NCI-H2171 treated with DMSO at 0.1 percent for 48 hours (cell line): Measurements from ENCODE around the gene TAS2R20.
"Not testable (repeated sequence)": the region's sequence is repeated elsewhere in the genome, so short reads cannot be mapped to it uniquely, and the experiment has no call there.

ENCODE experiments used
- DNase-seq: peaks from one replicate; lab custom pipeline; 2025; lab: John Stamatoyannopoulos, UW

Gene TAS2R20, protein sequence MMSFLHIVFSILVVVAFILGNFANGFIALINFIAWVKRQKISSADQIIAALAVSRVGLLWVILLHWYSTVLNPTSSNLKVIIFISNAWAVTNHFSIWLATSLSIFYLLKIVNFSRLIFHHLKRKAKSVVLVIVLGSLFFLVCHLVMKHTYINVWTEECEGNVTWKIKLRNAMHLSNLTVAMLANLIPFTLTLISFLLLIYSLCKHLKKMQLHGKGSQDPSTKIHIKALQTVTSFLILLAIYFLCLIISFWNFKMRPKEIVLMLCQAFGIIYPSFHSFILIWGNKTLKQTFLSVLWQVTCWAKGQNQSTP

DNA sequence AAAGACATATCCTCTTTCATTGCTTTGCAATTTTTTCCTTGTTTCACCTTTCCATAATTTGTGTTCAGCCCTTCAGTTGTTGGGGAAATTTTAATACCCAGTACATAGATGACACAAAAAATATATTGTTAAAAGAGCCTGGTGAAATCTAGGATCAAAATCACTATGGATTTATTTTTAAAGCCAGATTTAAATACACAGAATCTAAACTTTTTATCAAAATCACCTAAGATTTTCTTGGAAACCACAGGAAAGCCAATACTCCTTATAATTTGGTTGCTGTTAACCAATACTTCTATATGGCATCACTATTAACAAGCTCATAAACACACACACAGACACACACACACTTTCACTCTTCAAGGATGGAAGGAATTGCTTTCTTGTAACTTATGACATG is at the start of gene TAS2R20:
Gene TAS2R20, minus strand, starts transcription at position 101 of the 400 bp plus-strand sequence. CDS start 429 bp downstream, outside the sequence.
- no peak for DNase-seq

DNA sequence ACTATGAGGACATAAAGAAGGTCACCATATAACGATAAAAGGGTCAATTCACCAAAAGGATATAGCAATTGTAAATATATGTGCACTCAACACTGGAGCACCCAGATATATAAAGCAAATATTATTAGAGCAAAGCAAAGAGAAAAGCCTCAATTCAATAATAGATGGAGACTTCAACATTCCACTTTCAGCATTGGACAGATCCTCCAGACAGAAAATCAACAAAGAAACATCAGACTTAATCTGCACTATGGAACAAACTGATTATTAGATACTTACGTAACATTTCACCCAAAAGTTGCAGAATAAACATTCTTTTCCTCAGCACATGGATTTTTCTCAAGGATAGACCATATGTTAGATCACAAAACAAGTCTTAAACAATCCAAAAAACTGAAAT is 43.3 kb upstream of the TAS2R20 start:
- not testable (repeated sequence) for DNase-seq

DNA sequence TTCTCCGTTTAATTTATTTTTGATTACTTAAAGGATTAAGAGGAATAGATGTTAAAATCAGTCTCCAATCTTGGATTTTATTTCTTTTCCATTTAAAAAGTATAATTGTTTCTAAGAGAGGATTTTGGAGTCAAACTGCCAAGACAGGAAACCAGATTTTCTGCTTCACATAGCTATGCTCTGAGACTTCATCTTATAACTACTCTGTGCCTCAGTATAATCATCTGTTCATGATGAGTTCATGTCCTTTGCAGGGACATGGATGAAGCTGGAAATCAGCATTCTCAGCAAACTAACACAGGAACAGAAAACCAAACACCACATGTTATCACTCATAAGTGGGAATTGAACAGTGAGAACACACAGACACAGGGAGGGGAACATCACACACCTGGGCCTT is 42.1 kb upstream of the TAS2R20 start:
- DNase-seq: no peak

DNA sequence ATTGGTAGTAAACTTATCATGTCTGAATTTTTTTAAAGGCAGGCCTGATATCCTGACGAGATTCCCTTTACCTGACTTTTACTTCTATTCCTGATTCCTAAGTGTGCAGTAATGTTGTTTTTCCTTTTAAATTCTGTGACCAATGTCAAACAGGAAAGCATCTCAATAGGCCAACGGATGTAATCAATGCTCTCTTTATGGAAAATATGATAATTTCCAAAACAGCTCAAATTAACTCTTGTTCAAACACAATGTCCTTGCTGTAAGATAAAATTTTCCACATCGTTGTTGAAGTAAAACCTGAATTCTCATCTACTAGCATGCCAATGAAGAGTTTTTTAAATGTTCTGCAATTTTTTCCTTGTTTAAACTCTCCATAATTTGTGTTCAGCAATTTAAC is 41.1 kb upstream of the TAS2R20 start:
- DNase-seq: no peak

DNA sequence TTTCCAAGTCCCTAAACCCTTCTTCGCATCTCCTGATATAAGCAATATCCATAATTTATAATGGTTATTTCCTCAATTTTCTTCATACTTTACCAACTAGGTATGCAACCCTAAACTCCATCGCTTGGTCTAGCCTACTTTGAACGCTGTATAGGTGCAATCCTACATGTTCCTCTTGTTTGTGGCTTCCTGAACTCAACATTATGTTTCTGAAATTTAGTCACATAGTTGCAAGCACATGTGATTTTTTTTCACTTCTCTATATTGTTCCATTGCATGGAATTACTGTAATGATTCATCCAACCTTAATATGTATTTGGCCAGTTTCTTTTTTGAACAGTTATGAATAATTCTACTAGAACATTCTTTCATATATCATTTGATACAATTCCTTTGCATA is 35.9 kb upstream of the TAS2R20 start:
- not testable (repeated sequence) for DNase-seq

DNA sequence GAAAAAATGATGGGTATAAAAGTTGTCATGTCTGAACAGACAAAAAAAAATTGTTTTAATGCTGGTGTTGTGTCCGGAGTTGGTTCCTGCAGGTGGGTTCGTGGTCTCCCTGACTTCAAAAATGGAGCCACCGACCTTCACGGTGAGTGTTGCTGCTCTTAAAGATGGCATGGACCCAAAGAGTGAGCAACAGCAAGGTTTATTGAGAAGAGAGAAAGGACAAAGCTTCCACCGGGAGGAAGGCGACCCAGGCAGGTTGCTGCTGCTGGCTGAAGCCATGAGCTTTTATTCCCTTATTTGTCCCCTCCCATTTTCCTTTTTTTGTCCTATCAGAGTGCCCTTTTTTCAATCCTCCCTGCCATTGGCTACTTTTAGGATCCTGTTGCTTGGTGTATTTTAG is 33.2 kb upstream of the TAS2R20 start, which contains the start of gene TAS2R31:
Gene TAS2R31, minus strand, starts transcription at position 101 of the 400 bp plus-strand sequence. Its CDS starts 72 bp downstream, at position 29.
- DNase-seq: no peak

DNA sequence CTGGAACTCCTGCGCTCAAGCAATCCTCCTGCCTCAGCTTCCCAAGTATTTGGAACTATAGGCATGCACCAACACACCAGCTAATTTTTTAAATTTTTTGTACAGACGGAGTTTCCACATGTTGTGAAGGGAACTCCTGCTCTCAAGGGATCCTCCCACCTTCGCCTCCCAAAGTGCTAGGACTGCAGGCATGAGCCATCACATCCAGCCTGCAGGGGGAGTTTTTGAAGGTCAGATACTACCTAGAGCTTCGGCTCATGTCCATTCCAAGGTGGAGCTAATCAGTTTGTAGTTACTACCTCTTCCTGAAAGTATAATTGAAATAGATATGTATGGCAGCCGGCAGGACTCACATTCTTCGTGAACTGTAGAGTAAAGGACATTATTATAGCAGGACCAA is 28.0 kb upstream of the TAS2R20 start:
- DNase-seq: no peak

DNA sequence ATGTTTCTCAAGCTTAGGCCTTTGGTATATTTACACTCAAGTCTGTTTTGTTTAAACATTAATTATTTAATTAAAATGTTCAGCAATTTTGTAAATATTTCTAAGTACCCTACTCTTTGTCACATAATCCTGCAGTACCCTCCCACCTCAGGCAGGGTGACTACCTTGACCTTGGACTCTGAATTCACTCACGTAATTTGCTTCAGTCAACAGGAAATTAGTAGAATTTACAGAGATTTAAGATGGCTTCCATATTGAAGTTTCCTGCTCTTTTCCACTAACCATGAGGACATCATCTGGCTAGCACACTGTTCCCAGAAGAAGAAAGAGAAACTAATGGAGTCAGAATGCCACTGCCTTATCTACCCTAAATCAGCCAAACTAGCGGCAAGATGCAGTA is 25.3 kb upstream of the TAS2R20 start:
- DNase-seq: no peak

DNA sequence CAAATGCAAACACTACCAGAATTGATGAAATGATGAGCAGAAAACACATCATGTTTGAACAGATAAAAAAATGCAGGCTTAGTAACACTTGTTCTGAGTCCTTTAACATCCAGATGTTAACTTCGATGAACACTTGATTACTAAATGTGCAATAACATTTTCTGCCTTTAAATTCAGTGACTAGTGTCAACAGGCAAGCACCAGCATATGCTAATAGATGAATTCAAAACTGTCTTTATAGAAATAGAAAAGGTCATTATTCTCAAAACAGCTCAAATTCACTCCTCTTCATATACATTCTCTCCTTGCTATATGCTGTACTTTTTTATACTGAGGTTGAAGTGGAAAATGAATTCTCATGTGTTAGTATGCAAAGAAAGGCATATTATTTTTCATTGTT is 24.4 kb upstream of the TAS2R20 start, which contains the start of gene TAS2R19:
Gene TAS2R19, minus strand, starts transcription at position 101 of the 400 bp plus-strand sequence. Its CDS starts 49 bp downstream, at position 52.
- no peak for DNase-seq

DNA sequence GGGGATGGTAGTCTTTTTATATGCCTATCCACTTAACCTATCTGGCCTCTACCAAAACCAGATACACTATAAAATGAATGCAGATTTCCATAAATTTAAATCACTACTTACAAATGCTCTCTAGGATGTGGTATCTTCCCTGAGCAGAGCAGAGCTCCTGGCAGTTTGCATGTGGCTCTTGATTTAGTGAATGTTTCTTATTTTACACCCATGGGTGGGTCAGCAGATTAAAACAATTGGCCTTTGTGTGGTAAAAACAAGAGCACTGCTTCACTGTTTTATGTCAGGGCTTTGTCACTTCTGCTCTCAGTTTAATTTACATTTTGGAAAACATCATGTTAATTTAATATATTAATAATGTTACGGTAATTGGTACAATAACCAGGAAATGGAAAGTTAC is 18.8 kb upstream of the TAS2R20 start:
- no peak for DNase-seq

DNA sequence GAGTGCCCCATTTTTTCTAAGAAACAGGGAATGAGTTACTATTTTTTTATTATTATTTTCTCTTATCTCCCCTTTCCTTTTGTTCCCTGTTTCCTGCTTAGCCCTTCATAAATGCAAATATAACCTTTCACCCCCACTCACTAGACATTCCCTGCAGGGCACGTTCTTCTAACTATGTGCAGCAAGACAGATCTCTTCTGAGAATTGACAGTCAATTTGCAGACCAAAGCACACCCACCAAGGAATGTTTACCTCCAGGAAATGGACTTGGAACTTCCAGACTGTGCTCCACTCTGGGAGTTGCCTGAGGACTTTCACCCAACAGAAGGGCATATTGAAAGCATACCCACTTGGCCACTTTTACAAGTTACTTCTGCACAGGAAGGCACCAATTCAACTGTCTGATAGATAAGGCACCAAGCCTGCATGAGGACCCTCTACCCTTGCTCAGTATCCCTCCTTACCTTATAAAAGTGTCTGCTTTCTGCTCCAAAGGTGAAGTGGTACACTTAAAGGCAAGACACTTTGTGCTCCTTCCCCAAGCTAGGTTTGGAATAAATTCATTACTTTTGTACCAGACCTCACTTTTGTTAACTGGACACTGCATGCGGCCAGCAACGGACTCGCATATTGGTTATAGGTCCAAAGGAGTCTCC is 17.8 kb upstream of the TAS2R20 start:
- no peak for DNase-seq

DNA sequence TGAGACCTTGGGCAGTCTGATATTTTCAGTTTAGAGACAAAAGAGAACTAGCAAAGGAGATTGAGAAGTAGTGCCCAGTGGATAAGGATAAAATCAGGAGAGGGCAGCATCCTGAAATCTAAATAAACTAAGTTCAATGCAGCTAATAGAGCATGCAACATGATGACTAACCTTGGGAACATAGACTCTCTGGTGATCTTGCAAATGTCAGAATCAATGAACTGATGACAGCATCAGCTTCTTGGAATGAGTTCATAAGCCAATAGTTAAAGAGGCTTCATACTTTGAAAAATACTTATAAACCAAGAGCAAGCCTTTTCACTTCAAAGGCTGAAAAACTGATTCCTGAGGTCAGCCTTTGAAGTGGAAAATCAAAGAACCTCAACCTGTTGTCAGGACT is 16.1 kb upstream of the TAS2R20 start:
- no peak for DNase-seq

DNA sequence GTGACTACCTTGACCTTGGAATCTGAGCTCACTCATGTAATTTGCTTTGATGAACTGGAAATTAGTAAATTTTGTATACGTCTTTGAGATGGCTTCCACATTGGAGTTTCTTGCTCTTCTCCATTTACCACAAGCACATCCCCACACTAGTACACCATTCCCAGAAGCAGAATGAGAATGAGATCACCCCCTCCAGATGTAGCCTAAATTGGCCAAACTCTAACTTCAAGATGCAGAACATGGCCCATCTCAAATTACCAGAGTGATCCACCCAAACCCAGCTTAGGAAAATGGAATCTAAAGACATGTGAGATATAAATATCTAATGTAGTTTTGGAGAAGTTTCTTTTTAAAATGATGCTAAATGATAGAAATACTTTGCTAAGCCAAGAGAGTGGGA is 9.5 kb upstream of the TAS2R20 start:
- DNase-seq: no peak

DNA sequence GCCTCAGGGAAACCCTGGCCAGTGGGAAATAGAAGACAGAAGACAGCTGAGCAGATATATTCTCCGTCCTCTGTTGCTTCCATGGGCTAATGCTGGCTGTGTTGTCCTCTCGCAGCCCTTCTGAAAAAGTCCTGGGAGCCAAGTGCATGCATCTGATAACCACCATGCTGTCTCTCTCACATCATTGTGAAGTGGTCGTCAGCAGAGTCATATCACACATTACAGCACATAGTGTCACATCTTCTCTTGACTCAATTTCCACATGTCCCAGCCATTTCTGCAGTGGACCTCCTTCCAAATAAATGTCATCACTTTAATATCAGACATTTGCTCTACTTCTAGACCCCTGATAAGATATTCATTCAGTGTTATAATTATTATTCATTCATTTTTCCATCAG is 3.8 kb downstream of the TAS2R20 start:
- DNase-seq: no peak

DNA sequence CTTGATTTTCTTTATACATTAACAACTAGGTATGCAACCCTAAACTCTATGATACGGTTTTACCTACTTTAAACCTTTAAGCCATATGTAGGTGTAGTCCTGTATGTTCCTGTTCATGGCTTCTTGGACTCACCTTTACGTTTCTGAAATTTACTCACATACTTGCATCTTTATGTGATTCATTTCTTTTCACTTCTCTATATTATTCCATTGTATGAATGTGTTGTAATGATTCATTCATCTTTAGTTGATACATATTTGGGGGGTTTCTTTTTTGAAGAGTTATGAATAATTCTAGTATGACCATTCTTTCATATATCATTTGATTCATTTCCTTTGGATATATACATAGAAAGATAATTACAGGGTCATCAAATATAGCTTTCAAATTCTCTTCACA is 9.0 kb downstream of the TAS2R20 start:
- no peak for DNase-seq

DNA sequence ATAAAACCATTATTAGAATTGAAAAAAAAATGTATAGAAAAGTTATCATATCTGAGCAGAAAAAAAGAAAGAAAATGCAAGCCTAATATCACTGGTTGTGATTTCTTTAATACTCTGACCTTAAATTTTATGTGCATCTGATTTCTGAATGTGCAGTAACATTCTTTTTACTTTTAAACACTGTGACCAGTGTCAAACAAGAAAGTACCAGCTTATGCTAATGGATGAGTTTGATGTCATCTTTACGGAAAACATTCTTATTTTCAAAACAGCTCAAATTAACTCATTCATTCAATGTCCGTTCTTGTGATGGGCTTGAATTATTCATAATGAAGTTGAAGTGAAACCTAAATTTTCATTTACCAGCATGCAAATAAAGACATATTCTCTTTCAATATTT is 11.3 kb downstream of the TAS2R20 start, which contains the start of gene TAS2R50:
Gene TAS2R50, minus strand, starts transcription at position 101 of the 400 bp plus-strand sequence. Its CDS starts 52 bp downstream, at position 49.
- no peak for DNase-seq

DNA sequence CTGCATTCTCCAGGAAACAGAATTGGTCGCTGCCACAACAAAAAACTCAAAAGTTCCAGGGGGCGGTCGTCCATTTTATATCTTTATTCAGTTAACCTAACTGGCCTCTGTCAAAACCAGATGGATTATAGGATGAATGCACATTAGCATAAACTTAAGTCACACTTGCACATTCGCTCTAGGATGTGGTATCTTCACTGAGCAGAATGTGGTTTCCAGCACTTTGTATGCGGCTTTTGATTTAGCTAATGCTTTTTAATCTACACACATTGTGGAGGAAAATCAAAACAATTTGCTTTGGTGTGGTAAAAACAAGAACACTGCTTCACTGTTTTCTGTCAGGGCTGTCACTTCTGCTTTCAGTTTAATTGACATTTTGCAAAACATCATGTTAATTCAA is 15.9 kb downstream of the TAS2R20 start:
- DNase-seq: no peak

DNA sequence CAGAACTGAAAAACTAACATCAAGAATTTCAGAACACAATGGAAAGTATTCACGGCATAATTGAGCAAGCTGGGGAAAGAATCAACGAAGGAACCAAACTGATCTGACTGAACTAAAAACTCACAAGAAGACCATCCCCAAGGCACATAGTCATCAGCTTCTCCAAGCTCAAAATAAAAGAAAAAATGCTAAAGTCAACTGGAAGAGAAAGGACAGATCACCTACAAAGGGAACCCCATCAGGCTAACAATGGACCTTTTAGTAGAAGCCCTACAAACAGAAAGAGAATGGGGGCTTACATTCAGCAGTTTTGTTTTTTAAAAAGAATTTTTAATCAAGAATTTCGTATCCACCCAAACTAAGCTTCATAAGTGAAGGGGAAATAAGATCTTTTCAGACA is 23.1 kb downstream of the TAS2R20 start:
- DNase-seq: no peak

DNA sequence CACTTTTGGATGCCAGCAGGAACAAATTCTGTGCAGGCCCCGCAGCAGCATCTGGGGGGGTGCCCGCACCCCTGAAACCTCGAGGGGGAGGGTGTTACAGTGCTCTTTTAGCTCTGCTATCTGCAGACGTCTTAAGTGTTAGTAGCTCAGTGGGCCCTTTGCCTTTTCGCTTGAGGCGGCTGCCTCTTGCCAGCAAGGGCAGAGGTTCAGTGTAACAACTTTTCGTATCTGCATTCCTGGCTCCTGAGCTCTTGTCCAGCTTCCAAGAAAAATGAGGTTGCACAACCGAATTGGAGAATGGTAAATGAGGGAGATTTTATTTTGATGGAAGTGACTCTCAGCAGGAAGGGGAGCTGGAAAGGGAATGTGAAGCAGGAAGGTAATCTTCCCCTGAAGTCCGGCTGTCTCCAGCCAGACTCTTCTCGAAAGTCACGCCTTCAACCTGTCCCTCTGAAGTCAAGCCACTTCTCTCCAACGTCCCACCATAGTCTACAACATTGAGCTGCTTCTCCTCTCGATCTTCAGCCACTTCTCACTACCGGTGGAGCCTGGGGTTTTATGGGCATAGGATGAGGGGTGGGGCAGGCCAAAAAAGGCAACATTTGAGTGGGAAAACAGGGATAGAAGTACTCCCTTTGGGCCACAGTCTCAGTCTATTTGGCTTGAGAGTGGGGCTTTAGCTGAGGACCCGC is 29.2 kb downstream of the TAS2R20 start:
- no peak for DNase-seq

DNA sequence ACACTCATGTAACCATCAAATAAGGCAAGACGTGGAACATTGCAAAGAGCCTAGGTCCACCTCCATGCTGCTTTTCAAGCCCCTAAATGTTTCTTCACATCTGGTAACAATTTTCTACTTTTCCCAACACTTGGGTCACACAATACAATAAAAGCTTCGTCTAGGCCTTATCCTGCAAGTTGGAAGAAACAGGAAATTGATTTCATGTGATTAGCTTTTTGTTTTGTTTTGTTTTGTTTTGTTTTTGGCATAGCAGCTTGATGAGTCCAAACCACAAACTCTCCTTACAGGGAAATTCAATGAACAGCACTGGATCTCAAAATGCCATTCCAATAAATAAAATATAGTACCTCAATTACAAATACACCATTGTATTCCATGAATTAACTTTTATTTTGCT is 30.7 kb downstream of the TAS2R20 start:
- DNase-seq: no peak

DNA sequence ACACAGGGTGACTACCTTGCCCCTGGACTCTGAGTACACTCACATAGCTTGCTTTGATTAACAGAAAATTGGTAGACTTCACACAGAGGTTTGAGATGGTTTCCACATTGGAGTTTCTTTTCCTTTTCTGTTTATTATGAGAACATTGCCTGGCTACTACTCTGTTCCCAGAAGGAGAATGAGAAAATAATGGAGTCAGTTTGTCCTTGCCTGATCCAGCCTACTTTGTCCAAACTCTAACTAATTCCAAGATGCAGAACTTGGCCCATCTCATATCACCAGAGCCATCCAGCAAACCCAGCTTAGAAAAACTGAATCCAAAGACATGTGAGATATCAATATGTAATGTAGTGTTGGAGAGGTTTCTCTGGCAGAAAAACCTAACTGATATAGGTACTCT is 31.8 kb downstream of the TAS2R20 start:
- DNase-seq: no peak

DNA sequence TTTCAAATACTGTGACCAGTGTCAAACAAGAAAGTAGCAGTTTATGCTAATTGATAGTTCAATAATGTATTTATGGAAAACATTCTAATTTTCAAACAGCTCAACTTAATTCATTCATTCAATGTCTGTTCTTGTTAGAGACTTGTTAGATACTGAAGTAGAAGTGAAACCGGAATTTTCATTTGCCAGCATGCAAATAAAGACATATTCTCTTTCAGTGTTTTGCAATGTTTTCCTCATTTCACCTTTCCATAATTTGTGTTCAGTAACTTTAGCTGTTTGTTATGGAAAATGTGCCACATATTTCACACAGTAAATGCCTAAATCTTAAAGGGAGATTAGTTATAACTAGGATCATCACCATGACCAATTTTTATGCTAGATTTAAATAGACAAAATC is 32.6 kb downstream of the TAS2R20 start:
- DNase-seq: no peak

DNA sequence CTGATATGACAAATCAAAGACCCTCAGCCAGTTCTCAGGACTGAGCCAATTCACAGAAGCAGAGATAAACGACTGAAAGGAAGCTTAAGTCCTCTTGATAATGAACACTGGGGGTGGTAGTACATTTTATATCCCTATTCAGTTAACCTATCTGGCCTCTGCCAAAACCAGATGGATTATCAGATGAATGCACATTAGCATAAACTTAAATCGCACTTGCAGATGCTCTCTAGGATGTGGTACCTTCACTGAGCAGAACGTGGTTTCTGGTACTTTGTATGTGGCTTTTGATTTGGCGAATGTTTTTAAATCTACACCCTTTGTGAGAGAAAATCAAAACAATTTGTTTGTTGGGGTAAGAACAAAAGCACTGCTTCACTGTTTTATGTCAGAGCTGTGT is 37.9 kb downstream of the TAS2R20 start:
- DNase-seq: no peak
